ENCODE results near the gene F2R.
"Not testable (repeated sequence)": the region's sequence is repeated elsewhere in the genome, so short reads cannot be mapped to it uniquely, and the experiment has no call there.

The F2R gene

DNA sequence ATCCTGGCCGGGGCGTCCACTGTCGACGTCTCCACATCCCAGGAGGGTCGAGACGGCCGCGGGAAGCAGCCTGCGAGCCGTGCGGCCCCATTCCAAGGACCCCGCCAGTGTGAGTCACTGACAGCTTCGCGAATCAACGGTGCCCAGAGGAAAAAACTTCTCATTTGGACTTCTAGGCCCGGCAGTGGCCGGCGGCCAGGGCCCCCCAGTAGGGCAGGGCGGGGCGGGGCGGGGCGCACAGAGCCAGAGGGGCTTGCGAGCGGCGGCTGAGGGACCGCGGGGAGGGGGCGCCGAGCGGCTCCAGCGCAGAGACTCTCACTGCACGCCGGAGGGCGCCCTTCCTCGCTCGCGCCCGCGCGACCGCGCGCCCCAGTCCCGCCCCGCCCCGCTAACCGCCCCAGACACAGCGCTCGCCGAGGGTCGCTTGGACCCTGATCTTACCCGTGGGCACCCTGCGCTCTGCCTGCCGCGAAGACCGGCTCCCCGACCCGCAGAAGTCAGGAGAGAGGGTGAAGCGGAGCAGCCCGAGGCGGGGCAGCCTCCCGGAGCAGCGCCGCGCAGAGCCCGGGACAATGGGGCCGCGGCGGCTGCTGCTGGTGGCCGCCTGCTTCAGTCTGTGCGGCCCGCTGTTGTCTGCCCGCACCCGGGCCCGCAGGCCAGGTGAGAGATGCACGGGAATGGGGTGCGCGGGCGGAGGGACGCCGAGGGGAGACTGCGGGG, at the start of gene F2R:
TSS of gene F2R (plus strand) at position 391 of the 720 bp plus-strand sequence. CDS start at position 573, 182 bp downstream.
- DNase-seq (ENCODE audit: low read depth in 2 of 2) = peak; percentile 22 to 29

DNA sequence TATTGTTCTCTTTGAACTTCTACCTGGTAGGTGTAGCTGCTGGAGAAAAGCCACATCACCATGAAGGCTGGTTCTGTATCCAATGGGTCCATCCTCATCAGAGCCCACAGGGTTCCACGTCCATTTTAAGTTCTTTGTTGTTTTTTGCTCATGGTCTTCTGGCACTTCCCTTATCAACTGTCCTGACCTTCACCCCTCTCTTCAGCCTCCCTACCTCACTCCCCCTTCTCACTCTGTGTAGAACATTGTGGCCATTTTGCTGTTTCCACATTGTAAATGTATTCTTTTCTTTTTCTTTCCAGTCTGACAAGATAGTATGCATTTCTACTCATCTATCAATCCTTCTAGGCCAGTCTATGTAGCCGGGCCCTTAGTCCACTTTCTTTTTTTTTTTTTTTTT, 48.4 kb upstream of the F2R start:
- DNase-seq (ENCODE audit: low read depth in 2 of 2) = no peak

DNA sequence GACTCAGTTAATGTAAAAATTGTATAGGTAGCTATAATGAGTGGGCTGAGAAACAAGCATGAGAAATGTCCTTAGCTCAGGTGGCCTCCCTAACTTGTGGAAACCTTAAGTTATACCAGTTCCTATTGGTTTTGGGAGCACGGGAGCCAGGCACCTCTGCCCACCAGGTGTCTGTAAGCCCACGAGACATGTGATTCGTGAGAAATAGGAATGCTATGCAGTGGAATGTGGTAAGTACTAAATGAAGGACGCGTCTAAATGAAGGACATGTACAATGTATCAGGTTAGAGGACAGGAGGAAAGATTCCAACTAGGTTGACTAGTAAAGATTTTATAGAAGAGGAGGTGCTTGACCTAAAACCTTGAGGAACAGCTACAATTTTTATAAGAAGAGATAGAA, 46.7 kb upstream of the F2R start:
- no peak for DNase-seq (ENCODE audit: low read depth in 2 of 2)

DNA sequence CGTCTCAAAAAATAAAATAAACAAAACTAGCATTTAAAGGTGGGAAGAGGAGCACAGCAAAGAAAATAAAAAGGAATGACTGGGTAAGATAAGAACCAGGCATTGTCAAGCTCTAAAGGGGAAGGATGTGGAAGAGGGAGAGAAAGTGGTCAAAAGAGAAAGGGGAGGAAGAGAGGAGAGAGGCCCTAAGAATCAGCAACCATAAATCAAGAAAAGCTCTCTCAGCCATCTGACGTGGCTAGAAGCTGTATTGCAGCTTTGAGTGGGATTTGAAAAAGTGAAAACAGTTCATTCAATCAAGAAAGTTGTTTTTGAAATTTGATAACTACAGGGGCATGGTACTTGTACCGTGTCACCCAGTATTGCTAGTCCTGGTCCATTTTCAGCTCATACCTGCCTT, 45.4 kb upstream of the F2R start:
- no peak for DNase-seq (ENCODE audit: low read depth in 2 of 2)

DNA sequence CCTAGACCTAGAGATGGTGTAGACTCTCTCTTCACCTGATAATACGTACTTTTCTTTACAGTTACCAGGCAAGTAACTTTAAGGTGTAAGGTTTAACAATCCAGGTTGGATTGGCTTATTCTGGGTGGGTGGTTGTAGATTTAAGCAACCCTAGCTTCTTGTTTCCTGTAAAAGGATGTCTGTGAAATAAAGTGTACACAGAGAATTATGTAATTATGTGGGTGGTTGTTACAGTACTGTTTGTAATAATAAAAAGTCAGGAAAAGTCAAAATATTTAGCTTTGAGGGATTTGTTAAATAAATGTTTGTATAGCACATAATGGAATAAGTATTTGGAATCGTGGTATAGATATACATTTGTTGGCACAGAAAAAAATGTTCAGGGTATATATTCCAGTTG, 43.7 kb upstream of the F2R start:
- DNase-seq (ENCODE audit: low read depth in 2 of 2) = no peak

DNA sequence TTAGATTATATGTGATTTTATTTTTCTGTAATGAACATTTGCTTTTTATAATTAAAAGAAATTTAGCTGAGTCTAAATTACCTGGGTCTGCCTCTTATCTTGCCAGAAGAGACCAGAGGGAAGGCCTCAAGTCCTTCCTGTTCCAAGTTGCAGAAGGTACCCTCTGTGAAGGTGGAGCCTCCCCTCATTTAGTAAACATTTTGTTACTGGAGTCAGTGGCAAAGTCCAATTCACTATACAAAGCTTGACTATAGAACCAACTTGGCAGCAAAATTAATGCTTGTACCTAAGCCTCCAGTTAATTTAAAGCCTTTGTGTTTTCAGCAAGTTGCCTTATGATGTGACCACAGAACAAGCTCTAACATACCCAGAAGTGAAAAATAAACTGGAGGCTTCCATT, 42.8 kb upstream of the F2R start:
- DNase-seq (ENCODE audit: low read depth in 2 of 2) = no peak

DNA sequence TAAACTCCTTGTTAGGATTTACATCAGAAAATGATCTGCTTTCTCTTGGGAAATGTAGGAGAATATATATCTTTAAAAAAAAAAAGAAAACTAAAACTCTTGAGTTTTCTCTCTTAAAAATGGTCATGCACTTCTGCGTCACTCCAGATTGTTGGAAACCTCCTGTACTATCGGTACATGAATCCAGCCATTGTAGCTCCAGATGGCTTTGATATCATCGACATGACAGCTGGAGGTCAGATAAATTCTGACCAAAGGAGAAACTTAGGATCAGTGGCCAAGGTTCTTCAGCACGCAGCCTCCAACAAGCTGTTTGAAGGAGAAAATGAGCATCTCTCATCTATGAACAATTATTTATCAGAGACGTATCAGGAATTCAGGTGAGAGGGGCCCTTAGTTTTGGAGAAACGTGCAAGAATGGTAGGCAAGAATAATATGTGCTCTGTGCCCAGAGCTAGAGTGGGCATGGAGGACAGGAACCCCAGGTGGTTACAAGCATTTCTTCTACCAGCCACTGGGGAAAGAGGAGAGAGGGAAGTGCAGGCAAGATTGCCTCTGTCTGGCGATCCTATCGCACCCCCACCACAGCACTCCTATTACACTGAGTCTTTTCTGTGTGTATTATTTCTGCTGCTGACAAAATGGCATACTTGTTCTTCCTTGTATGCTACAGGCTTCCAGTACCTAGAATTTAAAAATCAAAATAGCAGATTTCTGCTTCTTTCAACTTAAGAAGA, 41.4 kb upstream of the F2R start:
- DNase-seq (ENCODE audit: low read depth in 2 of 2) = no peak

DNA sequence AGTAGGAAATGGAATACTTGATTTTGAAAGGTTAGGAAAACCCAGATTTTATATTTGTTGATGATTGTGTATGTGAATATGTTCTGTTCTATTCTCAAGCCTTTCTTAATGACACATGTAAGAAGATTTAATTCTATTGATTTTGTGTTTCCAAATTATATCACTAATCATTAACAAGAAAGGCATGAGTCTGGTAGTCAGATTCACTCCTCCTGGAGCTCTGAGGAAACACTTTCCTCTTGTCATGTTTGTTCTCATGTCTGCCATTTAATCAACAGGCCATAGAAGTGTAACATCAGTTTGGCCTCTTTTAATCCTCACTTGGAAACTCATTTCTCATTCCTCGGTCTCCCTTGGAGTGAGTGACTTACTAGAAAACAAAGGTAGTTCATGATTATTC, 40.6 kb upstream of the F2R start:
- DNase-seq (ENCODE audit: low read depth in 2 of 2) = no peak

DNA sequence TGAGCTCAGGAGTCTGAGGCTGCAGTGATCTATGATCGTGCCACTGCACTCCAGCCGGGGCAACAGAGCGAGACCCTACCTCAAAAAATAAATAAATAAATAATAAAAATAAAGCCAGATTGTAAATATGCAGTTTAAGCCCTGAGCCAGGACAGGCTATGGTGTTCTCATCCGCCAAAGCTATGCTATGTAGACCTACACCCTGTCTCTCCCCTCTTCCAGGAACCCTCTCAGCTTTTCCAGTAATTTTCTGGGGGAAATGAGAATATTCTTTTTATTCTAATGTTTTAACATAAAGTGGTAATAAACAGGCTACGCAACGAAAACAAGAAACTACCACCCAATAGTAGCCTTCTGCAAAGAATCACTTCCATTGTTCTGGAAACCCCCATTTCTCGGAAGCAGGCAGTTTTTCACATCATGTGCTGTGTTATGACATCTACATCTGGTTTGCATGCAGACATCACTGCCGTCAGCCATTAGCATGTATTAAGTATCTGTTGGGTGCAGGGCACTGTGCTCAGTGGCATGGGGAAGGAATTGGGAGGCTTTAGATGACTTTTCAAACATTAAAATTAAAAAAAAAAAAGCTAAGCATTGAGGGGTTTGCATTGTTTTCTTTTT, 38.0 kb upstream of the F2R start:
- no peak for DNase-seq (ENCODE audit: low read depth in 2 of 2)

DNA sequence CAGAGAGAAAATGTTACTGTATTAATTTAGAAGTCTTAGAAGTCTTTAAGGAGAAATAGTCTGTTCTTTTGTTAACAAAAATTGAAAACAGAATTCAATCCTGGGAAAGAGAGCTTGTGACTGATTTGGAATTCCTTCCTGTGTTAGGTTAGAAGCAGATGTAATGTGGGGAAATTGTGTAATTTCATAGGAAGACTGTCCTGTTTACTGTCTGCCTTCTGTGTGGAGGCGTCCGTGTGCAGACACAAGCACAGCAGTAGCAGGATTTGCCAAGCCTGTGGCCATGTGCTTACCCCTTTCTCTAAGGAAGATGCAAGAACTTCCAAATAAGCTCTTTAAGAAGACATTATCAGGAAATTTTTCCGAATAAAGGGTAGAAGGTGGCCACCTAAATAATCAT, 36.7 kb upstream of the F2R start:
- DNase-seq (ENCODE audit: low read depth in 2 of 2) = no peak

DNA sequence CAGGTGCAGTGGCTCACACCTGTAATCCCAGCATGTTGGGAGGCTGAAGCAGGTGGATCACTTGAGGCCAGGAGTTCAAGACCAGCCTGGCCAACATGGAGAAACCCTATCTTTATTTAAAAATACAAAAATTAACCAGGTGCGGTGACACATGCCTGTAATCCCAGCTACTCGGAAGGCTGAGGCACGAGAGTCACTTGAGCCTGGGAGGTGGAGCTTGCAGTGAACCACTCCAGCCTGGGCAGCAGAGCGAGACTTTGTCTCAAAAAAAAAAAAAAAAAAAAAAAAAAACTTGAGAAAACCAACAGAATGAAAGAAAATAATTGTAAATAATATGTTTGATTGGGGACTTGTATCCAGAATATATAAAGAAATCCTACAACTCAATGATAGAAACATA, 35.1 kb upstream of the F2R start:
- not testable (repeated sequence) for DNase-seq (ENCODE audit: low read depth in 2 of 2)

DNA sequence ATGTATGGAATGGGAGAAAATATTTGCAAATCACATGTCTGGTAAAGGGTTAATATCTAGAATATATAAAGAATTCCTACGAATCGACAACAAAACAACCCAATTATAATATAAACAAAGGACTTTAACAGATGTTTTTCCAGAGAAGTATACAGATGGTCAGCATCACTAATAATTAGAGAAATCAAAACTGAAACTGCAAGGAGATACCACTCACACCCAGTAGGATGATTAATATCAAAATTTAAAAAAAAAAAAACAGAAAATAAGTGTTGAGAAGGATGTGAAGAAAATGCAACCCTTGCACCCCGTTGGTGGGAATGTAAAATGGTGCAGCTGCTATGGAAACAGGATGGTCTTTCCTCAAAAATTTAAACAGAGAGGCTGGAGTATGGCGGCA, 34.6 kb upstream of the F2R start:
- DNase-seq (ENCODE audit: low read depth in 2 of 2) = no peak

DNA sequence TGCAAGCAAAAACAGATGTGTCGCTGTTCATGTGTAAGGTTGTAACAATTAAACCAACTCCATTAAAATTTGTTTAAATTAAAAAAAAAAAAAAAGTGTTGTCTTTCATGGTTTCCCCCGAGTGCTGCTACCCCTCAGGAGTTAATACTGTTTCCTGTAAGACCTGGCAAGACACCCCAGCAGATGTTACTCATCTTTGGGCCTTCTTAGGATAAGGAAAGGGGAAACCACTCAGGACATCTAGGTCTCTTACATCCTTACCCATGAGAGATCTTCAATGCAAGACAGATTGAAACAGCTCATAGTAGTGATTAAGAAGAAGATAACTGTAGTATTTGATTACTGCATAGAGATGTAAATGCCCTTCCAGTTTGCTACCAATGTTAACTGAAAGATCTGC, 33.5 kb upstream of the F2R start:
- DNase-seq (ENCODE audit: low read depth in 2 of 2) = no peak

DNA sequence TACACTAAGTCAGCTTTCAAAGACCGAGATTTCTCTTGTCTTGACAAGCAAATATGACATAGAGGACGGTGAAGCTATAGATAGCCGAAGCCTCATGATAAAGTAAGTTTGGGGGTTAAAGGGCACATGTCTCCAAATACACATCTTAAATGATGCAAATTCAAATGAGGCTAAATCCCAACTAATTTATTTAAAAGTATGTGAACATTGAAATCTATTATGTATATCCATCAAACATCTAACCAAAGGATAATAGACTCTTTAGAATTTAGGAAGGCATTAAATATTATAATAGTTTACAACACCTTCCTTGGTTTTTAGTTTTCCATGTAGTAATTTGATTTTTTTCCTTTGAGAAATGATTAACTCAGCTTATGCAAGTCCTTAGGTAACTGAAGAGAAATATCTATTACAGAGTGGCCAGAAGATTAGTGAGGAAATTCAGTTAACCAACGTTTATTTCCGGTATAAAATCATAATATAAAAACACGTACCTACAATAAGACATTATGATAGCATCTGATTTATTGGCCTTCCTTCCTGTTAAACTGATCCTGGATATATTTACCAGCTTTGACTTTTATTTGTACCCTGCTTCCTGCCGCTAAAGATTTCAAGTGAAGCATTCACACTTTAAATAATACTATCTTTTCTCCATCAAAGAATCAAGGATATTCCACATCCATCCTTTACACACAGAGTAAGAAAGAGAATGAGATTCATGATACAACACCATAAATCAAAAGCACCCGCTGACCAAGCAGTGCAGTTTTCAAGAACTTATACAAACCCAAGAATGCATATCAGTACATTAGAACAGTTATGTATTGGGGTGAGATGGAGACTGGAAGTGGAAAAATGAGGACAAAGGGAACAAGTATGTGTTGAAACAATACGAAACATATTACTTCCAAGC, 31.9 kb upstream of the F2R start:
- no peak for DNase-seq (ENCODE audit: low read depth in 2 of 2)

DNA sequence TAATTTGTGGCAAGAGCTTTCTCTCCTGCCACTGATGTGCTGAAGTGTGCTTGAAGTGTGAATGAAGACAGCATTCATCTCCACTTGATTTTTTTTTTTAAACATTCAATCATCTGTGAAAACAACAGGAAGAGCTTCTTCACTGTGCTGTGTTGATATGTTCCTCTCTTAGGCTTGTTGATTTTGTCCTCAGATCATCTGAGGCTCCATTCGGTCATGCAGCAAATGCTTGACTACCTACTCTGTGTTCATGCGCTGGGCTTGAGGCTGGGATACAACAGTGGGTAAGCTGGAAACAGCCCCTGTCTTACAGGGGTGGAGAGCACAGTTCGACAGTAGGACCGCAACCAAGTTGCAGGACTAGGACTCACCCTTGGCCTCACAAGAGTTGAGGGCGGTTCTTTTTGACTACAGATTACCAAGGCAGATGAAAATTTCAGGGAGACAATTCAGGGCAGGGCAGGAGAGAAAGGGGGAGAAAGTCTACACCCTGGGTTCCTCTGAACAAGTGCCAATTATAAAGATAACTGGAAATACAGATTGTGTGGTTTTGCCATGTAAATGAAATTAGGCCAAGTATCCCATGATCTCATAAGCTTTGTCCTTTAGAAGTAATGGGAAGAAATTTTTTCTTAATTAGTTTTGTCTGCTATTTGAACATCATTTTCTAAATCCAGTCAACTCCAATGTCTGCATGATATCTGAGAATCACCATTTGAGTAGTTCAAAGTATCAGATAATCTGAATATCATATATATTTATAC, 31.0 kb upstream of the F2R start:
- no peak for DNase-seq (ENCODE audit: low read depth in 2 of 2)

DNA sequence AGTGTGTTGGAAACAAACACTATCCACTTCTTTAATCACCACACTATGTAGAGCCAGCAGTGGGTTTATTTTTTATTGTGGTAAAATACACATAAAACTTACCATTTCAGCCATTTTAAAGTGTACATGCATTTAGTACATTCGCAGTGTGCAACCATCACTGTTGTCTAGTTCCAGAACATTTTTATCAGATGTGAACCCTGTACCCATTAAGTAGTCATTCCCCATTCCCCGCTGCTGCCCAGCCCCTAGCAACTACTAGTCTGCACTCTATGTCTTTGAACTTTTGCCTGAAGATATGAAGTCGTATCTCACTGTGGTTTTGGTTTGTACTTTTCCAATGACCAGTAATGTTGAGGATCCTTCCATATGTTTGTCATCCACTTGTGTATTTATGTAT, 30.2 kb upstream of the F2R start:
- no peak for DNase-seq (ENCODE audit: low read depth in 2 of 2)

DNA sequence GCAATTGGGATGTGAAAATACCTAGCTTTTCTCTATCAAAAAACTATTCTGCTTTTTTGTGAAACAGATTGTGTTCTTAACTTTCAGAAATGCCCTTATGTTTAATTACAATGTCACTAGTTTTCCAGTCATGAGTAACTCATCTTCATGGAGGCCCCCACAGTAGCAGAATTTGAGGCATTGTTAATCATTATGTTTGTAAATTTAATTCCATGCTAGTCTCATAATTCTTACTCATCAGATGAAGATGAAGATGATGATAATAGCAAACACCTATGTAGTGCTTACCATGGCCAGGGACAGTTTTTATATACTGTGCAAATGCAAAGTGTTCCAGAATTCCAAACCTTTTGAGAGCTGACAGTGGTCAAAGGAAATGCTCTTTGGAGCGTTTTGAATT, 27.7 kb upstream of the F2R start:
- no peak for DNase-seq (ENCODE audit: low read depth in 2 of 2)

DNA sequence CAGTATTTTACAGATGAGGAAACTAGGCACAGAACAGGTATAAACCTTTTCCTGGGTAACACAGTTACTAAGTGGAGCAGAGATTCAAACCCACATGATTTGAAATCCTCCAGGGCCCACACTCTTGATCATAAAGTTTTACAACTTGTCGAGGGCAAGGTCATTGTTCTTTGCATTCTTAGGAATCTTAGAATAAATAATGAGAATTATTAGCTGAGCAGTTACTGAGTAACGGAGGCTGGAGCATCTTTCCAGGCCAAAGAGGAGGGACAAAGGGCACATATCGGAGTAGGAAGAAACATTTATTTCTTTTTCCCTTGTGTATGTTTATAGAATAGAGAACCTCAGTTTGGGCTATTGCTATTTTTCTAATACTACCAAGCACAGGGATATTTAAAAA, 27.1 kb upstream of the F2R start:
- DNase-seq (ENCODE audit: low read depth in 2 of 2) = no peak

DNA sequence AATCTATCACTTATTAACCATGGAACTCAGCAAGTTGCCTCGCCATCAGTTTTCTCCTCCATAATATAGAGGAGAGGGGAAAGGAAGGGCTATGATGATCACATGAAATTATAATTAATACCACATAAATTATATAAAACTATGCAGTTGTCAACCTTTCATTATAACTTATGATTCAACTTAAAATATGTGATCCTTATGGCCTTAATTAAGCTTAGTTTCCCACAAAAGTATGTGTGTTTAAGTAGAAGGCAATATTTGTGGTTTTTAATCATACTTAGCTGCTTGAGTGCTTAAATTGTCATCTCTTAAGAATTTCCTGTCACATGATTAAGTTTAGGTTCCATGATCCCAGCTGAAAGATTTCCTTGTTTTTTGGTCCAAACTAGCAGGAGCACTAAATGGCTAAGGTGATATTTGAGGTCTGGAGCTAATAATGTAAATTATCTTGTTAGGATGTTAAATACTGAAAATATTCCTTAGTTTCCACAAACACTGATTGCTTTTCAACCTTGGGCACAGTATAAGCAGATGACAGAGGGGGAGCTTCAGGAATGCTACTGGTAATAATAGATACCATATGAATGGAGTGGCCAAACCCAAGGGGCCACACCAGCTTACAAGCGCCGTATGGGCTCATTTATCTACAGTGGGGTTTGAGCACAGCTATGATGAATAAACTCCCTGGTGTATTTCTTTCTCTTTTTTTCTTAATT, 26.4 kb upstream of the F2R start:
- no peak for DNase-seq (ENCODE audit: low read depth in 2 of 2)

DNA sequence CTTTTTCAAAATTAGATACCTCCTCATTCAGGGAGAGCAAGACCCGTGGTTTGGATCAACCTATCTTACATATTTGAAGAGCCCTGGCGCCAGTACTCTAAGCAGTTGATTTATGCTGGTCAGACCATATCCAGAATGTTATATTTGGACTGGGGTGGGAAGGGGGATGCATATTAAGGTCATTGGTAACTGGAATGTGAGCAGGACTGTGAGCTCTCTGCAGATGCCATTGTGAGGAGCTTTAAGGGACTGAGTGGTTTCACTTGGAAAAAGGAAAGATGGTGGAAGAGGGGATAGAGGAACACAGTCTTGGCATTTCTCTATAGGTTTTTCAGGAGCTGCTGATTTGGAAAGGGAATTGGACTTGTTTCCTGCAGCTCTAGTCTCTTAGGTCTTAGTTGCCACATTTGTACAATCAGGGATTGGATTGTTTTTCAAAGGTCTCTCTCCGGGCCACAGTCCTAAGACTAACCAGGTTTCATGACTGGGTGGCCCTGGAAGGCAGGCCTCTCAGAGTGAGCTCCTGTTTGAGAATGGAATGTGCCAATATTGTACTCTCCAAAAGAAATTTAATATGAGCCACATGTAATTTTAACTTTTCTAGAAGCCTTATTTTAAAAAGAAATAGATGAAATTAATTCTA, 25.8 kb upstream of the F2R start:
- DNase-seq (ENCODE audit: low read depth in 2 of 2) = no peak

Measured in stimulated activated CD8-positive, alpha-beta memory T cell treated with anti-CD3 and anti-CD28 coated beads, Interleukin-15, amount 100 ng/mL, for 48 hours (primary cell).